SK-MEL-5 (cell line): ENCODE results near the gene RSAD1. TPM values are rescaled to one million over a fixed set of nuclear protein-coding genes. Genes with fewer than 3 reads are reported as not detected.
"Not testable (repeated sequence)": the region's sequence is repeated elsewhere in the genome, so short reads cannot be mapped to it uniquely, and the experiment has no call there.

ENCODE experiments used
- DNase-seq: peaks from one replicate; pipeline ENCODE4 v3.0.0-alpha.2; 2016; ENCODE audit warnings: low read depth, low spot score
- in situ Hi-C: cut with HindIII; loops from 2 replicates; pipeline ENCODE4 v1.10.0; 2016; ENCODE audit warnings: low sequenced_read_pairs, high pct_unique_total_duplicates, low pct_unique_long_range_greater_than_20kb
- total RNA-seq: library from RNA; depleted of rRNA; stranded (reverse); fragments of >200 nt; shearing (Covaris generic); gene quantifications from 2 replicates; pipeline ENCODE4 v1.2.3, GENCODE V29; 2014

Gene RSAD1
- total RNA-seq, 1 experiment from 2014 or later = 35.7 TPM

- in situ Hi-C loops = no loop called here
- DNase-seq = no peak
Observed at GRCh38 chr17:50468304-50469207, 10.1 kb upstream of the RSAD1 start, which contains the start of gene CHAD. TSS of gene CHAD (minus strand) at chr17:50468880. CDS start at chr17:50468813, 67 bp downstream.

- no peak for DNase-seq
- in situ Hi-C loops = no loop called here
Observed at GRCh38 chr17:50469208-50469605, 9.5 kb upstream of the RSAD1 start.

GRCh38 chr17:50469671-50470305 lies 8.9 kb upstream of the RSAD1 start:
- in situ Hi-C loops = no loop called here
- DNase-seq = no peak

GRCh38 chr17:50470426-50470825 lies 8.2 kb upstream of the RSAD1 start:
- DNase-seq = no peak

GRCh38 chr17:50471009-50471905 lies 7.4 kb upstream of the RSAD1 start:
- in situ Hi-C loops = no loop called here
- DNase-seq = no peak

More at GRCh38 chr17:50470426-50470825, 8.2 kb upstream of the RSAD1 start:
- in situ Hi-C loops = no loop called here

GRCh38 chr17:50472286-50472685 lies 6.4 kb upstream of the RSAD1 start:
- DNase-seq = no peak
- in situ Hi-C loops = no loop called here

- DNase-seq = peak; percentile 74
- in situ Hi-C loops = not testable (repeated sequence)
Observed at GRCh38 chr17:50472761-50473161, 5.9 kb upstream of the RSAD1 start.

GRCh38 chr17:50473901-50474300 lies 4.8 kb upstream of the RSAD1 start:
- DNase-seq = no peak
- in situ Hi-C loops = no loop called here

- in situ Hi-C loops = no loop called here
- peak; percentile 49 for DNase-seq
Observed at GRCh38 chr17:50474523-50474922, 4.1 kb upstream of the RSAD1 start.

GRCh38 chr17:50475362-50475761 lies 3.3 kb upstream of the RSAD1 start:
- DNase-seq = no peak
- in situ Hi-C loops = no loop called here

- DNase-seq, in situ Hi-C loops: not testable (repeated sequence)
Observed at GRCh38 chr17:50475775-50476544, 2.7 kb upstream of the RSAD1 start.

- in situ Hi-C loops = no loop called here
- no peak for DNase-seq
Observed at GRCh38 chr17:50476545-50477315, 1.9 kb upstream of the RSAD1 start.

GRCh38 chr17:50477976-50478375 lies 684 bp upstream of the RSAD1 start:
- DNase-seq = no peak
- in situ Hi-C loops = no loop called here

- peak; percentile 82 for DNase-seq
- in situ Hi-C loops = no loop called here
Observed at GRCh38 chr17:50479522-50480141, 972 bp downstream of the RSAD1 start.

GRCh38 chr17:50480142-50480764 lies 1.6 kb downstream of the RSAD1 start:
- no peak for DNase-seq
- in situ Hi-C loops = no loop called here
